K562 (cell line): ENCODE measurements around the gene FRMPD2. TPM values are rescaled to one million over a fixed set of nuclear protein-coding genes. Genes with fewer than 3 reads are reported as not detected.

Experiments used
- ATAC-seq: fragments of 200-7000 bp; cut with Tn5 transposase; 3 replicates; pipeline ENCODE4 v1.9.1; 2020; ENCODE audit warnings: moderate library complexity
- BruUV-seq: library from RNA; stranded (reverse); fragments of 400-500 nt; replicated peaks from 2 replicates; lab custom pipeline; 2021; lab: Mats Ljungman, UMichigan
- CTCF ChIA-PET: fragments of 300-600 bp; formaldehyde crosslinking; extraction: SDS; loops from one replicate; lab custom pipeline; 2021; ENCODE audit warnings: low intra/inter-chr PET ratio; lab: Yijun Ruan, JAX
- POLR2A ChIA-PET: fragments of 300-600, 350-650 bp; sonication (Branson Sonifier 250); formaldehyde crosslinking; extraction: SDS; loops from one replicate; lab custom pipeline; 2021; ENCODE audit warnings: antibody characterized with exemption, inconsistent platforms; lab: Yijun Ruan, JAX
- DNase-seq, 4 experiments: peaks; one replicate each; pipeline versions ENCODE4 v3.0.0 to v3.0.0-alpha.2; 2011 to 2018; ENCODE audit warnings: low spot score in 3 of 4, mixed read lengths in 3 of 4; ENCODE audit errors: extremely low read depth in 1 of 4
- FAIRE-seq: peaks from 2 replicates; lab custom pipeline; 2011; peaks lifted over from hg19 to GRCh38; lab: Jason Lieb, UNC
- H2AFZ ChIP-seq: 2 replicates; pipeline ENCODE4 v1.6.0; 2011; ENCODE audit warnings: low read depth, low read length, control low read depth, inconsistent platforms
- H3K27ac ChIP-seq: fragments of 200-600 bp; 3 replicates; pipeline ENCODE4 v1.8.0; 2011; ENCODE audit warnings: low read depth, mild to moderate bottlenecking, control low read depth, inconsistent platforms, low read length, moderate library complexity, mixed read lengths; ENCODE audit errors: extremely low read depth
- H3K27me3 ChIP-seq, 2 experiments: fragments of 300-600 bp in 1 of 2; 2 replicates in 1 of 2; 3 replicates in 1 of 2; pipeline versions ENCODE4 v1.6.0 to v1.8.0; 2011; ENCODE audit warnings: inconsistent platforms in 2 of 2, low read length in 2 of 2, mild to moderate bottlenecking in 1 of 2, mixed read lengths in 1 of 2, moderate library complexity in 1 of 2; ENCODE audit not compliant: control insufficient read depth in 2 of 2, insufficient read depth in 2 of 2
- H3K36me3 ChIP-seq: fragments of 300-600 bp; 3 replicates; pipeline ENCODE4 v1.8.0; 2011; ENCODE audit warnings: mild to moderate bottlenecking, low read length, inconsistent platforms; ENCODE audit not compliant: control insufficient read depth, insufficient read depth
- H3K4me1 ChIP-seq, 2 experiments: fragments of 200-600 bp in 1 of 2; replicated peaks in 1 of 2; 2 replicates in 1 of 2; 3 replicates in 1 of 2; pipeline versions ENCODE4 v1.5.1 to v1.8.0; 2011; ENCODE audit warnings: inconsistent platforms in 2 of 2, low read length in 2 of 2, mild to moderate bottlenecking in 1 of 2, mixed read lengths in 1 of 2, moderate library complexity in 1 of 2; ENCODE audit not compliant: control insufficient read depth in 2 of 2, insufficient read depth in 2 of 2
- H3K4me2 ChIP-seq: 2 replicates; pipeline ENCODE4 v1.6.1; 2011; ENCODE audit warnings: low read length, control low read depth, inconsistent platforms, mixed read lengths; ENCODE audit not compliant: insufficient read depth
- H3K4me3 ChIP-seq: fragments of 200-600 bp; sonication (generic), shearing (Covaris generic); 2 replicates; pipeline ENCODE4 v1.5.1; 2016; ENCODE audit warnings: control low read depth, inconsistent platforms
- H3K79me2 ChIP-seq: fragments of 200-600 bp; 3 replicates; pipeline ENCODE4 v1.8.0; 2011; ENCODE audit warnings: low read length, inconsistent platforms; ENCODE audit not compliant: control insufficient read depth, insufficient read depth
- H3K9ac ChIP-seq, 2 experiments: 2 replicates each; pipeline versions ENCODE4 v1.6.0 to v1.6.1; 2011; ENCODE audit warnings: low read depth in 2 of 2, low read length in 2 of 2, control low read depth in 1 of 2, inconsistent platforms in 1 of 2, mild to moderate bottlenecking in 1 of 2, mixed read lengths in 1 of 2; ENCODE audit not compliant: insufficient read depth in 1 of 2
- H3K9me1 ChIP-seq: one replicate; pipeline ENCODE4 v1.6.0; 2011; ENCODE audit warnings: inconsistent platforms, mild to moderate bottlenecking, low read length, moderate library complexity; ENCODE audit not compliant: control insufficient read depth, insufficient read depth
- H3K9me3 ChIP-seq: replicated peaks from 2 replicates; pipeline ENCODE4 v1.5.1; 2011; ENCODE audit warnings: low read depth, low read length, inconsistent platforms; ENCODE audit not compliant: control insufficient read depth, insufficient read depth
- H4K20me1 ChIP-seq: replicated peaks from 2 replicates; pipeline ENCODE4 v1.6.1; 2011; ENCODE audit warnings: low read length, inconsistent platforms, mixed read lengths; ENCODE audit not compliant: control insufficient read depth, insufficient read depth
- ATF2 ChIP-seq: sonication (generic); formaldehyde crosslinking; IDR thresholded peaks from 2 replicates; pipeline ENCODE4 v1.8.1; 2022; ENCODE audit warnings: missing genetic modification reagents
- DLX4 ChIP-seq: fragments of 250-450 bp; sonication (Bioruptor Pico); IDR thresholded peaks from 2 replicates; pipeline ENCODE4 v1.6.1; 2021; ENCODE audit warnings: mild to moderate bottlenecking
- GTF2B ChIP-seq: IDR thresholded peaks from 2 replicates; pipeline ENCODE4 v1.6.1; 2011; ENCODE audit not compliant: insufficient read length; ENCODE audit errors: extremely low read depth
- KDM1A ChIP-seq, 2 experiments: fragments of 450-650 bp; IDR thresholded peaks; 2 replicates each; pipeline ENCODE4 v1.6.1; 2016; ENCODE audit warnings: mild to moderate bottlenecking in 2 of 2
- PTBP1 ChIP-seq: fragments of 200-400 bp; formaldehyde crosslinking; IDR thresholded peaks from 2 replicates; pipeline ENCODE4 v1.6.1; 2017; ENCODE audit warnings: low read depth, low read length
- SIRT6 ChIP-seq: IDR thresholded peaks from one replicate; pipeline ENCODE4 v1.6.1; 2012; ENCODE audit warnings: low read depth, mild to moderate bottlenecking, control low read depth, inconsistent platforms, low read length, moderate library complexity
- STAT5B ChIP-seq: fragments of 250-450 bp; sonication (Bioruptor Pico); IDR thresholded peaks from 2 replicates; pipeline ENCODE4 v1.8.0; 2021; ENCODE audit warnings: mild to moderate bottlenecking, inconsistent platforms
- TCF3 ChIP-seq: sonication (generic); formaldehyde crosslinking; IDR thresholded peaks from 2 replicates; pipeline ENCODE4 v1.4.0; 2020; ENCODE audit warnings: mild to moderate bottlenecking, missing genetic modification reagents
- TEAD1 ChIP-seq, 2 experiments: fragments of 450-650 bp in 1 of 2; sonication (generic) in 1 of 2; formaldehyde crosslinking; IDR thresholded peaks; 2 replicates each; pipeline versions ENCODE4 v1.4.0 to v1.8.0; 2020 to 2022; ENCODE audit warnings: mild to moderate bottlenecking in 2 of 2, missing genetic modification reagents in 1 of 2
- TEAD4 ChIP-seq, 2 experiments: sonication (generic) in 1 of 2; formaldehyde crosslinking in 1 of 2; IDR thresholded peaks; 2 replicates each; pipeline versions ENCODE4 v1.6.1 to v1.8.0; 2012 to 2022; ENCODE audit warnings: borderline replicate concordance in 1 of 2, inconsistent platforms in 1 of 2, low read length in 1 of 2, mild to moderate bottlenecking in 1 of 2, missing genetic modification reagents in 1 of 2
- THAP7 ChIP-seq: fragments of 250-450 bp; sonication (Bioruptor Pico); IDR thresholded peaks from 2 replicates; pipeline ENCODE4 v1.5.0; 2021
- TOE1 ChIP-seq, 2 experiments: fragments of 450-650 bp in 1 of 2; sonication (generic) in 1 of 2; formaldehyde crosslinking in 1 of 2; IDR thresholded peaks; 2 replicates each; pipeline versions ENCODE4 v1.7.1 to v1.8.0; 2016 to 2022; ENCODE audit warnings: borderline replicate concordance in 2 of 2, mild to moderate bottlenecking in 2 of 2, antibody characterized with exemption in 1 of 2, inconsistent platforms in 1 of 2, low read depth in 1 of 2, missing genetic modification reagents in 1 of 2, moderate library complexity in 1 of 2
- VEZF1 ChIP-seq: fragments of 200-800 bp; sonication (Bioruptor generic); IDR thresholded peaks from 2 replicates; pipeline ENCODE4 v1.6.1; 2017; ENCODE audit warnings: missing genetic modification characterization, missing compliant biosample characterization
- ZNF133 ChIP-seq: fragments of 250-450 bp; sonication (Bioruptor Pico); IDR thresholded peaks from 2 replicates; pipeline ENCODE4 v1.4.0; 2020; ENCODE audit warnings: mild to moderate bottlenecking
- ZNF175 ChIP-seq: fragments of 200-800 bp; sonication (Bioruptor generic); IDR thresholded peaks from 2 replicates; pipeline ENCODE4 v1.6.1; 2016; ENCODE audit warnings: low read depth, mild to moderate bottlenecking, missing genetic modification characterization, missing compliant biosample characterization
- WGBS: fragments of 100-300 bp; shearing (Covaris generic); methylation state at CpG from one replicate; pipeline ENCODE4 v1.1.6; 2016; ENCODE audit warnings: low coverage, mixed read lengths; ENCODE audit not compliant: insufficient coverage; ENCODE audit errors: missing lambda C conversion rate; 5-methylcytosine and 5-hydroxymethylcytosine counted together
- in situ Hi-C: fragments of 300-500 bp; cut with MboI; formaldehyde crosslinking; loops from 4 replicates; pipeline ENCODE4 v1.15.0; 2018; ENCODE audit warnings: inconsistent platforms, mixed read lengths
- intact Hi-C: fragments of 100-400 bp; cut with micrococcal nuclease; formaldehyde crosslinking; loops from 2 replicates; pipeline ENCODE4 v1.14.2; 2022
- polyA plus RNA-seq, 8 experiments: library from polyadenylated mRNA; depleted of rRNA in 4 of 8; stranded (reverse) in 5 of 8; unstranded in 3 of 8; fragments of >200 nt; fragmentation: Nextera tagmentation in 2 of 8; fragmentation: Illumina TruSeq in 1 of 8; extraction: Ambion mirVana in 2 of 8; extraction: Trizol in 1 of 8; gene quantifications; 2 replicates each; pipeline versions ENCODE4 v1.2.1 to v1.2.3, GENCODE V29; 2011 to 2014; ENCODE audit warnings: inconsistent platforms in 1 of 8, missing spikeins in 1 of 8
- total RNA-seq, 7 experiments: library from RNA; depleted of rRNA in 6 of 7; stranded (reverse); fragments of >200 nt in 6 of 7; fragmentation: Illumina TruSeq in 2 of 7; extraction: Trizol in 2 of 7; gene quantifications; 2 replicates each; pipeline versions ENCODE4 v1.2.1 to v1.2.3, GENCODE V29; 2011 to 2021; ENCODE audit warnings: low replicate concordance in 1 of 7

Gene FRMPD2
- total and polyA plus RNA-seq, 9 of the 15 experiments (the other 6 are each of a cell fraction or from before 2014, with no cell fraction given): 0.12 to 0.95 (median 0.33) TPM

GRCh38 chr10:48215486-48216203, 58.9 kb downstream of the FRMPD2 start:
- Histone ChIP-seq H3K36me3 (no peaks in the 10 kb centered on the region), H3K9ac (no peak overlapping the region), H4K20me1 (no peaks in the 10 kb centered on the region), H3K79me2 (no peaks in the 10 kb centered on the region), H3K27me3 (peaks cover 0 to 12% of the 10 kb centered on the region in 2 experiments; a peak in 3 of 5 replicates), H3K4me3 (no peak overlapping the region), H3K27ac (no peak overlapping the region), H3K9me3 (no peaks in the 10 kb centered on the region), H2AFZ (no peak overlapping the region), H3K4me2 (no peak overlapping the region), H3K4me1 (no peaks in the 10 kb centered on the region), H3K9me1 (no peaks in the 10 kb centered on the region)
- intact Hi-C loops (loop anchor here (2.0 kb wide), 2 partner anchors 73 to 291 kb away; no protein-coding TSS in a partner anchor), in situ Hi-C loops (no loop called here)
- FAIRE-seq (peak; percentile 93), DNase-seq (peak; percentile 60 to 79 (median 75)), ATAC-seq (peak; percentile 98)
- POLR2A ChIA-PET: interaction anchor here (0.6 to 1.2 kb wide), 3 partner anchors 18 to 390 kb away, joined by 3 to 4 read pairs (median 3); no protein-coding TSS in a partner anchor
- CTCF ChIA-PET: interaction anchor here (0.6 to 2.0 kb wide), 5 partner anchors 74 to 440 kb away, joined by 3 to 12 read pairs (median 5); no protein-coding TSS in a partner anchor
- WGBS: 1% methylated on average over 5 of the region's 5 CpGs
- BruUV-seq: no TSS peak
- TF ChIP-seq TOE1 (IDR thresholded peaks at IDR 0.05; ENCODE audit: borderline replicate concordance): no peak
- TF ChIP-seq TOE1 (CRISPR knock-in tag; IDR thresholded peaks at IDR 0.05; ENCODE audit: borderline replicate concordance, low read depth): no peak
- no peak for TF ChIP-seq TEAD1 (CRISPR knock-in tag; IDR thresholded peaks at IDR 0.05)
- TF ChIP-seq ZNF133 (CRISPR knock-in tag): no peak
- TF ChIP-seq SIRT6: no peak
- TF ChIP-seq KDM1A (IDR thresholded peaks at IDR 0.05): no peak
- no peak for TF ChIP-seq PTBP1
- no peak for TF ChIP-seq TCF3 (CRISPR knock-in tag)
- TF ChIP-seq VEZF1 (CRISPR knock-in tag): no peak
- no peak for TF ChIP-seq STAT5B (CRISPR knock-in tag)
- TF ChIP-seq TEAD4 (IDR thresholded peaks at IDR 0.05; ENCODE audit: low read length): 0 out of 2 replicates have a peak, but pooled peaks have one; percentile 22
- no peak for TF ChIP-seq TEAD4 (CRISPR knock-in tag; IDR thresholded peaks at IDR 0.05; ENCODE audit: borderline replicate concordance)
- no peak for TF ChIP-seq ZNF175 (CRISPR knock-in tag)
- no peak for TF ChIP-seq ATF2 (CRISPR knock-in tag)
- TF ChIP-seq GTF2B: no peak
- no peak for TF ChIP-seq DLX4 (CRISPR knock-in tag)
- no peak for TF ChIP-seq THAP7 (CRISPR knock-in tag)
